Right hindlimb (tissue), 1 donor: ENCODE data around the gene UBE2J2.

Experiments
- DNase-seq: peaks from one replicate; pipeline ENCODE4 v3.0.0-alpha.2; 2018

Gene UBE2J2

GRCh38 chr1:1309251-1310108, 35.8 kb upstream of the UBE2J2 start:
- DNase-seq = no peak

- DNase-seq = no peak
Measured at GRCh38 chr1:1308756-1309250, 35.1 kb upstream of the UBE2J2 start.

- peak; percentile 93 for DNase-seq
Measured at GRCh38 chr1:1307923-1308755, 34.5 kb upstream of the UBE2J2 start, which contains the start of the genes ACAP3 and PUSL1. Gene ACAP3 (minus strand): TSS chr1:1307930. CDS start chr1:1307815, 115 bp downstream. Gene PUSL1 (plus strand): TSS chr1:1308597. CDS start chr1:1308644, 47 bp downstream.

GRCh38 chr1:1307261-1307922, 33.7 kb upstream of the UBE2J2 start:
- DNase-seq = peak; percentile 36

DNA sequence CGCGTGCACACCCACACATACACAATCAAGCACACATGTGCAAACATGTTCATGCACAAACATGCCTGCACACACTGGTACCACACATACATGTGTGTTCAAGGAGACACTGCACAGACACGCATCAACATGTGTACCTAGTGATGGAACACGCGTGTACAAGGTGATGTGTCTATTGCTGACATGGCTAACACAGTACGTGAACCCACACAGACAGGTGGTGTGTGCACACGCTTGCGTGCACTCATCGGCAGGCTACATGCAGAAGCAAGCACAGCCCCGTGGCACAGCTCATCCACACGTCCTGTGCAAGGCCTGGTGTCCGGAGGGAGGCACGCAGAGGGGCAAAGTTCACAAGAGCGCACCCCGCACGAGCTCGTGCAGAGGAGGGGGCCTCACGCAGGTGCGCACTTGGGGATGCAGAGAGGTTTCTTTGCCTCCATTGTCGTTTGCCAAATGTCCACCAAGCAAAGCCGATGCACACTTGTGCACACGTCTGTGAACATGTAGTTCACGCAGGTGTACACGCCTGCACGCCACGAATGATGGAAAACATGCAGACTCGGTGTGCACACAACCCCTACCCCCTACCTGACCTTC, 33.1 kb upstream of the UBE2J2 start:
- no peak for DNase-seq

GRCh38 chr1:1306070-1306660, 32.5 kb upstream of the UBE2J2 start:
- DNase-seq = no peak

- DNase-seq = peak; percentile 78
Measured at GRCh38 chr1:1305300-1306069, 31.8 kb upstream of the UBE2J2 start.

DNA sequence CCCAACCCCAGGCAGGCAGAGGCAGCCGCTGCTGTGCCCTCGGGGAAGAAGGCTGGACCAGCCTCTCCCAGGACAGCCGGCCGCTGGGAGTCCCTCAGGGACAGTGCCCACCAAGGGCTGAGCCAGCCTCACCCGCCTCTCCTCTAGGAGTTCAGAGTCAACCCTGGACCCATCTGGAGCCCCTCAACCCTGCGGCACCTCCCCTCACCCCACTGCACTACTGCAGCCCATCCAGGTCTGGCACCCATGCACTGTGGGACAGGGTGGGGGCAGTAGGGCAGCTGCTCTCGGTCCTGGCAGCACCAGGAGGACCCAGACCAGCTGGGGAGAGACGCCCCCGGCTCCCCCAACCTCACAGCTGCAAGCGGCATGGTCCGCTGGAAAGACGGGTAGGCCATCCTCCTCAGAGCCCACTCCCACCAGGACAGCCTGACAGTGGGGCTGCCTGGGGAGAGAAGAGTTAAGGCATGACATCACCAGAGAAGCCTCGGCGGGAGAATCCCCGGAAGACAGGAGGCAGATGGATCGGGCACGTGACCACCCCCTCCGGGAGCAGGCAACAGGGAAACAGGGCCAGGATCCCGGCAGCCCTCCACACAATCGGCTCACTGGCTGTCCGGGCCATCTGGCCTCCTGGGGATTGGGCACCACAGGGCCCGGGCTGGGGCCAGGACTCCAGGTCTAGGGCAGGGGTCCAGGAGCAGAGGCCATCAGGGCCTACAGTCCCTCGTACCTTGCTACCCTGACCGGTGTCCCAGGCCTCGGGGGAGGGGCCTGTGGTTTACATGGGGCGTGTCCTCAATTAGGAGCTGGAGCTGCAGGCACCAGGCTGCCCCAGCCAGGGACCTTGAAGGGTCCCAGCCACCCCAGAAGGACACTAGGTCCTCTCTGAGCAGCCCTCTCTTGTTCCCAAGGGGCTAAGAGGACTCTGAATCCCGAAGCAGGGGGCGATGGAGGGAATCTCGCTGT, 31.0 kb upstream of the UBE2J2 start:
- DNase-seq = peak; percentile 73

GRCh38 chr1:1303736-1304135, 30.1 kb upstream of the UBE2J2 start:
- DNase-seq = no peak

DNA sequence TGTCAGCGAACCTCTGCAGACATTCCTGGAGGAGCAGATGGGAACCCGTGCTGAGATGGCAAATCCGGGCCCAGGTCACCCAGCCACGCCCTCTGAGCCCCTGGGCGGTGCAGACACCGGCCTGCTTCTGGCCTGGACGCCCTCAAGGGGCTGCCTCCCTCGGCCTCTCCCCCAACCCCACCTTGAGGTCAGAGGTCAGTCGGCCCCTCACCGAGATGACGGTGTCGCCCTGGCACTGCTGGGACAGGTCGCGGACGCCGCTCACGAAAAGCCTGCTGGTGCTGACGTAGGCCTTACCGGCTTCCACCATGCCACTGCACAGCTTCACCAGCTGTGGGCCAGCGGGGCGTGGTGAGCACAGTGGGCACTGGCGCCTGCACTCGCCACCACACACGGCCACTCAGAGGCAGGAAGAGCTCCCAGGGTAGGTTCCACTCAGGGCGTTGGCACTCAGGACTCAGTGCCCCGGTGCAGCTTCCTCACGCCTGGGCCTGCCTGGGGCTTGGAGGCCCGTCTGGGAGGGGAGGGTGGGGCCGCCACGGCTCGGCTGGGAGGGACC, 29.4 kb upstream of the UBE2J2 start:
- no peak for DNase-seq

DNA sequence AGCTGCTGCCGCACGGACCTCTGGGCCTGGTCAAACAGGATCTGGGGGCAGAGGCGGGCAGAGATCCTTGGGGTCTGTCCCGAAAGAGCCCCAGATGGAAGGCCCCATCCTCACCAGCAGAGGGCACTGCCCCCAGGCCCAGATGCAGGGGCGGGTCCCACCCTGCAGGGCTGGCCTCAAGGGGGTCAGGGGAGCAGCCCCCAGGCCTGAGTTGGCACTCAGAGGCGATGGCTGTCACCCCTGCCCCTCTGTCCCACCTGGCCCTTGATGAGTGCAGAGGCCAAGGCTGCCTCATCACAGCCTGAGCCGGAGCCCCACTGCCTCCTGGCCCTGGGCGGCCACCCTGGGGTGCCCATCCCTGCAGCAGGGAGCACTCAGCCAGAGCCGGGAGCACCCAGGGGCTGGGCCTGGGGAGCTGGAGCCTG, 28.4 kb upstream of the UBE2J2 start:
- DNase-seq = no peak

DNA sequence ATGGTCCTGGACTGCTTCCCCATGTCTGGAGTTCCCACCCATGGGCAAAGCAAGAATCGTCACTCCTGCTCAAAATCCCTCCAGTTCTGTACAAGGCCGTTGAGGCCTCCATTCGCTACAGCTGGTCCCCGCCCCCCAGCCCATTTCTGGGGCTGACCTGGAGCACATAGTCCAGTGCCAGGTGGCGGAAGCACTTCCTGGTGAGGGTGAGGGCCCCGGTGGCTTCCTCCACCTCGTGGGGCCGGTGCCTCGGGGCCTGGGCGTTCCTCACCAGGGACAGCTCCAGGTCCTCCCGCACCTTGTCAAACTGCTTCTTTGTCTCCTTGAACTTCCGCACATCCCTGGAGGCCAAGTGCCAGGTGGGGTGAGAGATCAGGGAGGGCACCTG, 26.7 kb upstream of the UBE2J2 start:
- no peak for DNase-seq

GRCh38 chr1:1299686-1300351, 26.2 kb upstream of the UBE2J2 start:
- no peak for DNase-seq

DNA sequence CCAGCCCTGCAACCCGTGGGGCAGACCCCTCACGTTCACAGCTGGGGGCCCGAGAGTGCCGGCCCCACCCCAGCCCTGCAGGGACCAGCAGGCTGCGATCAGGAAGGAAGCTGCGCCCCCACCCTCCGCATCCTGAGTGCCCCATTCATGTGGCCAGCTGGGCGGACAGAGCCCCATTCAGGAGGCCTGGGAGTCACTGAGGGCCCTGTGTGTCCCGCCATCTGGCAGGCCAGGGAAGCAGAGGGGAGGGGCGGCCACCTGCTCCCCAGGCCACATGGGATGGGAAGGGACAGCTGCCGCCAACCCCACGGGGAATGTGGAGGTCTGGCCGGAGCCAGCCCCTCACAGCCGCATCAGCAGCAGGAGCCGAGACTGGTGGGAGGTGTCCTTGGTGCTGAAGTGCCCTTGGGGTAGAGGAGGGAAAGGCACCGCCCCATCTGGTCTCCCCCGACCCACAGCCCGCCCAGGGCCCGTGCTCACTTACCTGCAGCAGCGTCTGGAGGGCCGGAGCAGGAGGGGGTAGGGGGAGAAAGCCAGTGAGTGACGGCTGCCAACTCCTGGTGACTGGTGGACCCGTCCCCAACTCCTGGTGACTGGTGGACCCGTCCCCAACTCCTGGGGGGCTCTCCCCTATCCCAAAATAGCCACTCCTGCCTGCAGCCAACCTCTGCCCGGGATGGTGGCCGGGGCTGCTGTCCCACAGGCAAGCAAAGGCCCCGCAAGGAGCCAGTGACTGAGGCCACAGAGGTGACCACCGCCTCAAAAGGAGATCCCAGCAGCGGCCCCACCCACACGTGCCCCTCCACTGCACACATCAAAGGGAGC, 25.4 kb upstream of the UBE2J2 start:
- peak; percentile 83 for DNase-seq

DNA sequence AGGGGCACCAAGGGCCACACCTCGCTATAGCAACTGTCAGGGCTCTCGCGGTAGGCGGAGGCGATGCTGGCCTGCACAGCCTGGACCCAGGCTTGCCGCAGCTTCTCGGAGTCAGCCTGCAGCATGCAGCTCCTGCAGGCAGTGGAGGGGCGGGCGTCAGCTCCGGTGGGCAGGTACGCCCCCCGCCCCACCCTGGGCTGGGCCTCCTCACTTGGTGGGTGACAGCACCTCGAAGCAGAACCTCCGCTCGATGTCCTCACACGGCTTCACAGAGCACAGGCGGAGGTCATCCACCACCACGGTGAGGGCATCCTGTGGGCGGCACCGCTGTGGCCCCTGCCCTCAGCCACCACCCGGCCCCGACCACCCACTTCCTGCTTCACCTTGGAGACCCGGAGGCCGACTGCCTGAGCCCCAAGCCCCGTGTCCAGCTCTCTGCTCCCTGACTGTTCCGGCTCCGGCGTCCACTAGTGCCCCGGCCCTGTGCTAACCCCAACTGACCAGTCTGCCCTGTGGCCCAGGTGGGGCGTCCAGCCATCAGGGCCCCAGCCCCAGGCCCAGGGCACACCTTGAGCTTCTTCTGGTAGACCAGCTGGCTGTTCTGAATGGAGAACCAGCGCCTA, 24.3 kb upstream of the UBE2J2 start:
- no peak for DNase-seq

DNA sequence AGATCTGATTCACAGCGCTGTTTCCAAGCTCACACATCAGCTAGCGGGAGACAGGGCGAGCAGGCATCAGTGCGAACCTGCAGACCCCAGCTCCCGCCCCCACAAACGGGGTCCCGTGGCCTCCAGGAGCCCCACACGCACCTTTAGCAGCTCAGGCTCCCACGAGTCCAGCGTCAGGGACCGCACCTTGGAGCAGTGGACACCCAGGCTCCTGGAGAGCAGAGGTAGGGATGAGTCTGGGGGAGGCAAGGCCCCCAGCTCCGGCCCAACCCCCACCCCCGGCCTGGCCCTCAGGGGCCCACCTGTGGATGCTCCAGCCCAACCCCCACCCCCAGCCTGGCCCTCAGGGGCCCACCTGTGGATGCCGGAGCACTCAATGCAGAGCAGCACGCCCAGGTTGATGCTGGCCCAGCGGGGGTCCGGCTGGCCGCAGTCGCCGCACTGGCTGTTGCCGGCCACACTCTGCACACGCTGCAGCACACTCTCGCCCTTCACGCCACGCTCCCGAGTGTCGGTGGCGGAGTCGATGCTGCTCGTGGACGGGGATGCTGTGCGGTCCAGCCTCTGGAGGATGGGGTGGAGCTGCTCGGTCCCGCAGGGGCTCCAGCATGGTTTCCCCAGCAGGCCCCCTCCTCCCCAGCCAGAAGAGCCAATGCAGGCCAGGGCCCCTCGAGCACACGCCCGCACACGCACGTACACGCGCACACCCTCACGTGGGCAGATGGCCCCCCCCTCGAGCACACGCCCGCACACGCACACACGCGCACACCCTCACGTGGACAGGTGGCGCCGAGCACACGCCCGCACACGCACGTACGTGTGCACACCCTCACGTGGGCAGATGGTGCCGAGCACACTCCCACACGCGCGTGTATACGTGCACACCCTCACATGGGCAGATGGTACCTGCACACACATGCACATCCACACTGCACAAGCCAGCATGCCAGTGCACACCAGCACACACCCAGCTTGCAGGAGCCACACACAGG, 22.7 kb upstream of the UBE2J2 start:
- no peak for DNase-seq
